Tibial nerve (tissue), 3 donors: Measurements from ENCODE around the gene RYR3.

ENCODE experiments used
- POLR2A ChIP-seq, 2 donors: fragments of 450-650 bp; IDR thresholded peaks; one replicate each; pipeline ENCODE4 v1.6.1; 2017; ENCODE audit warnings: antibody characterized with exemption in 2 of 2, mild to moderate bottlenecking in 2 of 2, moderate library complexity in 2 of 2
- TF ChIP-seq, protein P1 (sequence below), 5 experiments: fragments of 200-600 bp in 3 of 5; fragments of 450-650 bp in 2 of 5; sonication (generic) in 3 of 5; IDR thresholded peaks; one replicate each; pipeline ENCODE4 v1.5.1; 2016 to 2019; ENCODE audit warnings: antibody characterized with exemption in 5 of 5, mild to moderate bottlenecking in 3 of 5, moderate library complexity in 2 of 5

DNA sequence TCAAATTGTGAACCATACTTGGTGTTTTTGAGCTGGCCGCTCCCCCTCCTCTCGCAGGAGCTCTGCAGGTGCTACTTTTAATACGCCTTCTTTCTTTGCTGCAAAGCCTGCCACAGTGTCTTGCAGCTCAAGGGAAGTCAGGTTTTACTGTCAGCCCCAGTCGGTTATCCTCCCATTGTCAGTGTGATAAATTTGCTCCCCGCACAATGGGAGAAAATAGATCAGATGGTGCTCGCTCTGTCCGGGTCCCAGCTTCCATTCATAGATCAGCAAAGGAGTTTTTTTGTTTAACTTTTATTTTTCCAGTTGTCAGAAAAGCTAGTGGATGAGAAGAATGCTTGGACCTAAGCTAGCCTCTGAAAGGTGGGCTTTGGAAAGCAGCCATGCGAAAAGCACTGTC is 207.7 kb downstream of the RYR3 start:
- TF ChIP-seq, protein P1, sequence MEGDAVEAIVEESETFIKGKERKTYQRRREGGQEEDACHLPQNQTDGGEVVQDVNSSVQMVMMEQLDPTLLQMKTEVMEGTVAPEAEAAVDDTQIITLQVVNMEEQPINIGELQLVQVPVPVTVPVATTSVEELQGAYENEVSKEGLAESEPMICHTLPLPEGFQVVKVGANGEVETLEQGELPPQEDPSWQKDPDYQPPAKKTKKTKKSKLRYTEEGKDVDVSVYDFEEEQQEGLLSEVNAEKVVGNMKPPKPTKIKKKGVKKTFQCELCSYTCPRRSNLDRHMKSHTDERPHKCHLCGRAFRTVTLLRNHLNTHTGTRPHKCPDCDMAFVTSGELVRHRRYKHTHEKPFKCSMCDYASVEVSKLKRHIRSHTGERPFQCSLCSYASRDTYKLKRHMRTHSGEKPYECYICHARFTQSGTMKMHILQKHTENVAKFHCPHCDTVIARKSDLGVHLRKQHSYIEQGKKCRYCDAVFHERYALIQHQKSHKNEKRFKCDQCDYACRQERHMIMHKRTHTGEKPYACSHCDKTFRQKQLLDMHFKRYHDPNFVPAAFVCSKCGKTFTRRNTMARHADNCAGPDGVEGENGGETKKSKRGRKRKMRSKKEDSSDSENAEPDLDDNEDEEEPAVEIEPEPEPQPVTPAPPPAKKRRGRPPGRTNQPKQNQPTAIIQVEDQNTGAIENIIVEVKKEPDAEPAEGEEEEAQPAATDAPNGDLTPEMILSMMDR (IDR thresholded peaks at IDR 0.05) = no peak
- no peak for TF ChIP-seq POLR2A (IDR thresholded peaks at IDR 0.05)
